ENCODE results near the gene SPATA4.

SPATA4 gene

GRCh38 chr4:176207839-176208238 is 12.5 kb upstream of the SPATA4 start:
- Mint-ChIP-seq H3K36me3 (ENCODE audit: low read depth) (no peaks in the 10 kb centered on the region), H3K4me1 (no peaks in the 10 kb centered on the region), H3K4me3 (no peak overlapping the region), H3K9me3 (peaks cover 8% of the 10 kb centered on the region), H3K27me3 (ENCODE audit: low read depth) (peaks cover 19% of the 10 kb centered on the region), H3K27ac (no peak overlapping the region)
- TF ChIP-seq CTCF (IDR thresholded peaks at IDR 0.05; ENCODE audit: unreplicated experiment in 3 of 3) = no peak

- H3K27me3 Mint-ChIP-seq (ENCODE audit: low read depth) = peaks cover 21% of the 10 kb centered on the region
- no peak for TF ChIP-seq CTCF (IDR thresholded peaks at IDR 0.05; ENCODE audit: unreplicated experiment in 3 of 3)
Observed at GRCh38 chr4:176205299-176205698, 9.9 kb upstream of the SPATA4 start.

GRCh38 chr4:176198316-176198903 is 3.0 kb upstream of the SPATA4 start:
- Mint-ChIP-seq H3K36me3 (ENCODE audit: low read depth) (no peaks in the 10 kb centered on the region), H3K27ac (no peak overlapping the region), H3K4me1 (peaks cover 8% of the 10 kb centered on the region), H3K27me3 (ENCODE audit: low read depth) (peaks cover 3% of the 10 kb centered on the region), H3K9me3 (no peaks in the 10 kb centered on the region), H3K4me3 (no peak overlapping the region)
- TF ChIP-seq CTCF (IDR thresholded peaks at IDR 0.05; ENCODE audit: unreplicated experiment in 3 of 3) = no peak

More at GRCh38 chr4:176205299-176205698, 9.9 kb upstream of the SPATA4 start:
- Mint-ChIP-seq H3K27ac (no peak overlapping the region), H3K9me3 (peaks cover 2% of the 10 kb centered on the region), H3K36me3 (ENCODE audit: low read depth) (no peaks in the 10 kb centered on the region), H3K4me1 (no peaks in the 10 kb centered on the region), H3K4me3 (no peak overlapping the region)

- no peaks in the 10 kb centered on the region for H3K9me3 Mint-ChIP-seq
Observed at GRCh38 chr4:176193938-176194337, 1.4 kb downstream of the SPATA4 start.

GRCh38 chr4:176193126-176193525 is 2.3 kb downstream of the SPATA4 start:
- H3K36me3 Mint-ChIP-seq (ENCODE audit: low read depth) = no peaks in the 10 kb centered on the region
- H3K4me1 Mint-ChIP-seq = peaks cover 28% of the 10 kb centered on the region

More at GRCh38 chr4:176193938-176194337, 1.4 kb downstream of the SPATA4 start:
- no peak overlapping the region for H3K27ac Mint-ChIP-seq
- peak overlapping the region in 2 of 3 experiments; percentile 48 to 67 for H3K4me3 Mint-ChIP-seq
- no peak for TF ChIP-seq CTCF (IDR thresholded peaks at IDR 0.05; ENCODE audit: unreplicated experiment in 3 of 3)
- H3K4me1 Mint-ChIP-seq = peaks cover 25% of the 10 kb centered on the region
- H3K27me3 Mint-ChIP-seq (ENCODE audit: low read depth) = no peaks in the 10 kb centered on the region
- no peaks in the 10 kb centered on the region for H3K36me3 Mint-ChIP-seq (ENCODE audit: low read depth)

More at GRCh38 chr4:176193126-176193525, 2.3 kb downstream of the SPATA4 start:
- Mint-ChIP-seq H3K27ac (no peak overlapping the region), H3K27me3 (ENCODE audit: low read depth) (no peaks in the 10 kb centered on the region), H3K9me3 (no peaks in the 10 kb centered on the region), H3K4me3 (peak overlapping the region in 2 of 3 experiments; percentile 28 to 35)
- no peak for TF ChIP-seq CTCF (IDR thresholded peaks at IDR 0.05; ENCODE audit: unreplicated experiment in 3 of 3)

All from nephron (organoid).